ENCODE results near the gene MAP3K19.

Gene MAP3K19

DNA sequence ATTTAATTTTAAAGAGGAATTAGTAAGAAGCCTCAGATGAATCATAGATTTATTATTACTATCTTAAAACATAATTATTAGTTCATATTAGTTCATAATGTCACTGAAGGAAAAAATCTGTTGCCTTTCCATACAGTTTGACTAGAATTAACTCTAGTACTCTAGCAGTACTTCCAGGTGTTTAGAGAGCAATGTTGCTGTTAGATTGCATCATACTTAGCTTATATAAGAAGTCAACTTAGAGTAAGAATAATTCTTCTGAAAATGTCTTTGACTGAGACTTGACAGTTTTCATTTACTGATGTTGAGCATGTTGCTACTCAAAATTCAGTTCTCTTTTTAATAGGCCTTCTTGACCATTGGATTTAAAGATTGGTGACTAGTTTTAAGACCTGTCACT, 9.5 kb upstream of the MAP3K19 start:
- no peak overlapping the region for H3K4me3 Mint-ChIP-seq
- no peak overlapping the region for H3K27ac Mint-ChIP-seq
- no peaks in the 10 kb centered on the region for H3K9me3 Mint-ChIP-seq
- peaks cover 4% of the 10 kb centered on the region for H3K27me3 Mint-ChIP-seq (ENCODE audit: low read depth)
- TF ChIP-seq, protein P1, sequence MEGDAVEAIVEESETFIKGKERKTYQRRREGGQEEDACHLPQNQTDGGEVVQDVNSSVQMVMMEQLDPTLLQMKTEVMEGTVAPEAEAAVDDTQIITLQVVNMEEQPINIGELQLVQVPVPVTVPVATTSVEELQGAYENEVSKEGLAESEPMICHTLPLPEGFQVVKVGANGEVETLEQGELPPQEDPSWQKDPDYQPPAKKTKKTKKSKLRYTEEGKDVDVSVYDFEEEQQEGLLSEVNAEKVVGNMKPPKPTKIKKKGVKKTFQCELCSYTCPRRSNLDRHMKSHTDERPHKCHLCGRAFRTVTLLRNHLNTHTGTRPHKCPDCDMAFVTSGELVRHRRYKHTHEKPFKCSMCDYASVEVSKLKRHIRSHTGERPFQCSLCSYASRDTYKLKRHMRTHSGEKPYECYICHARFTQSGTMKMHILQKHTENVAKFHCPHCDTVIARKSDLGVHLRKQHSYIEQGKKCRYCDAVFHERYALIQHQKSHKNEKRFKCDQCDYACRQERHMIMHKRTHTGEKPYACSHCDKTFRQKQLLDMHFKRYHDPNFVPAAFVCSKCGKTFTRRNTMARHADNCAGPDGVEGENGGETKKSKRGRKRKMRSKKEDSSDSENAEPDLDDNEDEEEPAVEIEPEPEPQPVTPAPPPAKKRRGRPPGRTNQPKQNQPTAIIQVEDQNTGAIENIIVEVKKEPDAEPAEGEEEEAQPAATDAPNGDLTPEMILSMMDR (IDR thresholded peaks at IDR 0.05; ENCODE audit: unreplicated experiment in 3 of 3): no peak
- peaks cover 23% of the 10 kb centered on the region for H3K4me1 Mint-ChIP-seq
- H3K36me3 Mint-ChIP-seq (ENCODE audit: low read depth): peaks cover 31% of the 10 kb centered on the region

DNA sequence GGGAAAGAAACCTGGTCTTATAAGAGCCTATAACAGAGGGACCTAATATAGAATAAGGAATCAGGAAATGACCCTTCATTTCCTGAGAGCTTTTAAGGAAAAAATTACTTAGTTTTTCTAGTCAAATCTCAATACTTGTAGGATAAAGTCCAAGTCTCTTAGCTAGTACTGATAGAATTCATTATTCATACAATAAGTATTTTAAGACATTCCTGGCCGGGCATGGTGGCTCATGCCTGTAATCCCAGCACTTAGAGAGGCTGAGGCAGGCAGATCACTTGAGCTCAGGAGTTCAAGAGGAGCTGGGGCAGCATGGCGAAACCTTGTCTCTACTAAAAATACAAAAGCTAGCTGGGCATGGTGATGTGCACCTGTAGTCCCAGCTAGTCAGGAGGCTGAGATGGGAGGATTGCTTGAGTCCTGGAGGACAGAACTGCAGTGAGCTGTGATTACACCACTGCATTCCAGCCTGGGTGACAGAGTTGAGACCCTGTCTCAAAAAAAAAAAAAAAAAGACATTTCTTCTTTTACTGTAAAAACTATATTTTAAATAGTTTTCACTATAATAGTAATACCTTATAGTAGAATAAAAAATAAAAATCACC, 8.0 kb upstream of the MAP3K19 start:
- TF ChIP-seq, protein P1 (IDR thresholded peaks at IDR 0.05; ENCODE audit: unreplicated experiment in 3 of 3): no peak
- H3K27me3 Mint-ChIP-seq (ENCODE audit: low read depth): peaks cover 4% of the 10 kb centered on the region
- H3K4me1 Mint-ChIP-seq: peaks cover 25% of the 10 kb centered on the region
- no peak overlapping the region for H3K27ac Mint-ChIP-seq
- H3K36me3 Mint-ChIP-seq (ENCODE audit: low read depth): peaks cover 22% of the 10 kb centered on the region
- no peaks in the 10 kb centered on the region for H3K9me3 Mint-ChIP-seq
- H3K4me3 Mint-ChIP-seq: no peak overlapping the region

DNA sequence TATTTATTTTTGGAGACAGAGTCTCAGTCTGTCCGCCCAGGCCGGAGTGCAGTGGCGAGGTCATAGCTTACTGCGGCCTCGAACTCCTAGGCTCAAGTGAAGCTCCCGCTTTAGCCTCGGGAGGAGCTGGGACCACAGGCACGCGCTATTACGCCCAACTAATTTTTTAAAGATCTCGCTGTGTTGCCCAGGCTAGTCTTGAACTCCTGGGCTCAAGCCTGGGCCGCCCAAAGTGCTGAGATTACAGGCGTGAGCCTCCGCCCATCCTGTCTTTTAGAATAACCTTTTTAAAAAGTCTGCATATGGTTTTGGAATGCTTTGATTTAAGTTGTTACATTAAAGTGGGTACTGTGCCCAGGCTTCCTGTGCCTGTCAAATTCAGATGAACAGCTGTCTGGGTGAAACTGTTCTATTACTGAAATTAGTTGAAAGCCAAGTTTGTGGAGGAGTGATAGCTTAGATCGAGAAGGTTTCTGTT, 5.8 kb upstream of the MAP3K19 start:
- peak overlapping the region; percentile 97 to 100 (median 99) for H3K27ac Mint-ChIP-seq
- peaks cover 9% of the 10 kb centered on the region for H3K36me3 Mint-ChIP-seq (ENCODE audit: low read depth)
- peaks cover 25% of the 10 kb centered on the region for H3K4me1 Mint-ChIP-seq
- H3K9me3 Mint-ChIP-seq: no peaks in the 10 kb centered on the region
- H3K27me3 Mint-ChIP-seq (ENCODE audit: low read depth): peaks cover 4% of the 10 kb centered on the region
- TF ChIP-seq, protein P1 (IDR thresholded peaks at IDR 0.05; ENCODE audit: unreplicated experiment in 3 of 3): no peak
- H3K4me3 Mint-ChIP-seq: peak overlapping the region; percentile 97 to 99 (median 99)

DNA sequence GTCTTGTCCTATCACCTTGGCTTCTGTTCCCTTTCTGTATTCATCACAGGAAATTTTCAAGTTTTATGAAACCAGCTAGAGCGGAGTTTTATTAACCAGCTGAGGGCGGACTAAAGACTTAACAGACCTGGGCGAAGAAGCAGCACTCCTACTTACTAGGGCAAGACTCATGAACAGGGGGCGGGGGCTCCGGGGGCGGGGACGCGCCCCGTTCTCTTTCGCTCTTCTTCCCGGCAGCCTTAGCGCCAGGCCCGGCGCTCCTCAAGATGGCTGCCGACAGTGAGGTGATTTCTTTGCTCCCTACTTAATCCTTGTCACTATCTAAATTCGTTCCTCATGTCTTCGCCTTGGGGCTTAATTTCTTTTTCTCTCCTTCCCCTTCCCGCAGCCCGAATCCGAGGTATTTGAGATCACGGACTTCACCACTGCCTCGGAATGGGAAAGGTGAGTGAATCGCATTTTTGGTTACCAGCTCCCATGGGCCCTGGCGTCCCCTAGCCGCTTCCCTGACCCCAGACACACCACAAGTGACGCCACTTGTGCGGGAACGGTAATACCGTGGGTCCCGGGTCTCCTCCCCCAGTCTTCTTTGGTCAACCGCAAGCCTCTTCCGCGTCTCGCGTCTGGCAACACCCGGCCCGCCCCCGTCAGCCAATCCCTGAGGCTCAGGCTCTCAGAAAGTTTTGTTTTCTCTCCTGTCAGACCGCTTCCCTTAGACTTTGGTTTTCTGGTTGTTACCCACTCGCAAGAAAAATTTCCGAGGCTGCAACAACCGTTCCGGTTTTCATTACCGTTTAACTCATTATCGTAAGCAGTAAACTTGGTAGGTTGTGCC, 5.0 kb upstream of the MAP3K19 start, which contains the start of gene RAB3GAP1:
TSS of gene RAB3GAP1 (plus strand) at position 251 of the 835 bp plus-strand sequence. CDS start at position 267, 16 bp downstream.
- Mint-ChIP-seq H3K4me3 (peak within 1 kb of the TSS; percentile 97 to 99 (median 99)), H3K36me3 (ENCODE audit: low read depth) (peaks cover 9% of the 10 kb centered on the region), H3K9me3 (no peaks in the 10 kb centered on the region), H3K27ac (peak within 1 kb of the TSS; percentile 97 to 100 (median 99)), H3K27me3 (ENCODE audit: low read depth) (peaks cover 4% of the 10 kb centered on the region), H3K4me1 (peaks cover 25% of the 10 kb centered on the region)
- TF ChIP-seq, protein P1 (IDR thresholded peaks at IDR 0.05; ENCODE audit: unreplicated experiment in 3 of 3): no peak

DNA sequence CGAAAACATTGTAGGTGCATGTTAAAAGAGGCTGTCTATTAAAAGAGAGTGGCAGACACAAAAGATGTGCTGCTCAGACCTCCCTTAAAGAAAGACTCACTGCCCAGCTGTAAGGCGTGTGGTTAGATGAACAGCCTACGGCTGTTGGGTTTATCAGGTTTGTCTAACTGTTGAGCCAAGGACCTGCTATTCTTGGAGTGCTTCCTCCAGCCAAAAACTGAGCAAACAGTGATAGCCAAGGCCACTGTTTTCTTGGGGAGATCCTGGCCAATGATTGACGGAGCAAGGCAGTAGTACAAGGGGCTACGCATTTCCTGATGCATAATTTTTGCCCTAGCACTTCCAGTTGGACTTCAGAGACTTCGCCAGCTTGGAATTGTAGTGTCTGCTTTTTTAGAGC, 3.4 kb upstream of the MAP3K19 start:
- TF ChIP-seq, protein P1 (IDR thresholded peaks at IDR 0.05; ENCODE audit: unreplicated experiment in 3 of 3): no peak
- Mint-ChIP-seq H3K27ac (peak overlapping the region in 2 of 3 experiments; percentile 76 to 85), H3K36me3 (ENCODE audit: low read depth) (peaks cover 5% of the 10 kb centered on the region), H3K4me3 (peak overlapping the region; percentile 73 to 77 (median 75)), H3K4me1 (peaks cover 25% of the 10 kb centered on the region), H3K9me3 (no peaks in the 10 kb centered on the region), H3K27me3 (ENCODE audit: low read depth) (peaks cover 4% of the 10 kb centered on the region)

Measured in nephron (organoid).